HG02763 (cell line): ENCODE results near the gene SBF1.

Experiments
- ATAC-seq: cut with Tn5 transposase; IDR thresholded peaks from one replicate; pipeline ENCODE4 v1.9.1; 2021; ENCODE audit warnings: mild to moderate bottlenecking, moderate library complexity; ENCODE audit not compliant: unreplicated experiment

SBF1 gene

GRCh38 chr22:50467773-50468440, 6.9 kb downstream of the SBF1 start:
- no peak for ATAC-seq

DNA sequence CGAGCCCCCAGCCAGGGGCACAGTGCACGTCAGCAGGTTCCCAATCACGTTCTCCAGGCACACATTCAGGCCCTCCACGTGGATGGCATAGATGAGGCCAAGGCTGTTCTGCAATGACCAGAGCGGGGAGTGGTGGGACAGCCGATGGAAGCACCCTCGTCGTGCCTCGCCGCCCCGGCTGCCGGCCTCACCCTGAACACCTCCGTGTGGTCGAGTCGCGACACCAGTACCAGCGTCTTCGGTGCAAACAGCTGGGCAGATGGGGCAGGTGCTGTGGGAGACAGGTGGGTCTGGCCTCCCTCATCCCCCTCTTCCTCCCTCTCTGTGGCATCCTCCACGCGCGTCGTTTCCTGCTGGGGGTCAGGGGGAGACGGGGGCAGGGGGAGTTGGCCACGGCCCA, 7.5 kb downstream of the SBF1 start:
- ATAC-seq: no peak

DNA sequence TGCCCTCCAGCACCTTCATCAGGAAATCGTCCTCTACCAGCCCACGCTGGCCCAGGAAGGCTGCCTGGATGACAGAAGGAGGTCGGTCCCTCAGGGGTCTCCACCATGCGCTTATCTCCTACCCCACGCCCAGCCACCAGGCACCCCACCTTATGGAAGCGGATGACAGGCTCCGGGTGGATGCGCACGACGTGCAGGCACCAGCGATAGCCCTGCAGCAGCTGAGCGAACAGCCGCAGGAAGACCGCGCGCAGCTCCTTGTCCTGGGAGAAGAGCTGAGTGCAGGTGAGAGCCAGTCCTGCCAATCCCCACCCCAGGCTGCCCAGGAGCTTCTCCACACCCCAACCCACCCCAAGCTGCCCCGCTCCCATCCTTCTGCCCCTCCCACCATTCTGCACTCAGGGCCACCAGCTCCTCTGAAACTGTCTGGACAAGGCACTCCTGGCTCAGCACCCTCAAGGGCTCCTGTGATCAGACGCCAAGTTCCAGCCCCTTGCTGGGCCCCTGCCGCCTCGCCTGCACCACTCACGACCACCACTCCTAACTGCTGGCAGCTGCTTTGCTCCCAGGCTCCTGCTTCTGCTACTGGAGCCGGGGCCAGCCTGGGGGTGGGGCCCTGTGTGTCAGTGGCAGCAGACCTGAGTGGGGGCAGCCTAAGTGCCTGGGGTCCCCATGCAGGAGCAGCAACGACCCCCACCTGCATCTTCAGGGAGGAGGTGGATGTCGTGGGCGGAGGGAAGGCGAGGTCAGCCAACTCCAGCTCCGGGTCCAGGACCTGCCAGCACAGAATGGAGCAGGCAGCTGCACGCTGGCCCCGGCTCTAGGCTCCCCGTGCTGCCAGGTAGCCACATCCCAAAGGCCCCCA, 9.5 kb downstream of the SBF1 start:
- no peak for ATAC-seq

DNA sequence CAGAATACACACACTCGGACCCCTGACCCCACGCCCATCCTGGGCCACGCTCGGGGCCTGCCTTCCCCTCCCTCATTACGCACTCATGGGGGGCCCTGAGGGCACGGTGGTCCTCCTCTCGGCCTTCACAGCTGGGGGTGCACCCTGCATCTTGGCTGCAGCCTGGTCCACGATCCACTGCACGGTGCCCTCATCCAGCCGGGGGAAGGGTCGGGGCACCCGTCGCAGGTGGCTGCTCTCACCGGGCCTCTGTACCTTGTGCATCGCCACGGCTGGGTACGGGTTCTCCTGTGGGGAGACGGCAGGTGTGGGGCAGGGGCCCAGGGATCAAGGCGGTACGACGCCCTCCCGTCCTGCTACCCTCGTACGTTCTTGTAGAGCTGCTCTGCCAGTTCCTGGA, 10.4 kb downstream of the SBF1 start:
- no peak for ATAC-seq

DNA sequence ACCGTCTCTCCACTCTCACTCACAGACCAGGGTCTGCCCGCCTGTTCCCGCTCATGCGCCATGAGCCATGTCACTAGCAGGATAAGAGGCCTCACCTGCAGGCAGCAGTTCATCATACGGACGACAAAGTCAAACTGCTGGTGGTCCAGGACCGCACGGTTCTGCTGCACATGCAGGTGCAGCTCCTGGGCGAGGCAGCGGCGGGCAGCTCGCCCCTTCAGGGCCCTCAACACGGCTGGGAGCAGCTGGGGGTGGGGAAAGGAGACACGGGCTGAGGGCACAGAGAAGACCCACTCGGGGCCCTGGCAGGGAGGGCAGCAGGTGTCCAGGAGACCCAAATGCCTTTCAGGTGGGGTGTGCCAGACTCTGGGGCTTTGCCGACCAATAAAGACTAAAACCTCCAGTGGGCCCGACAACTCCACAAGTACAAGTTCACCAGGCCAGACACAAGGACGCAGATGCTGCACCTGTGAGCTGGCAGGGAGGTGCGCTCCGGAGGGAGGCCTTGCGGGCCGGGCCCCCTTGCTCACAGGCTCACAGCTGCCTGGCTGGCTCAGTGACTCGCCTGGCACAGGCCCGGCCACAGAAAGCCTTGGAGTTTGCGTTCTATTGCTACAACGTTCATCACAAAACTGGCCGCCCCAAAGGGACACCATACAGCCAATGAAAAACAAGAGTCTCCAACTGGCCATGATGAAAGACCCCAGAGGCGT, 11.5 kb downstream of the SBF1 start:
- ATAC-seq: no peak

DNA sequence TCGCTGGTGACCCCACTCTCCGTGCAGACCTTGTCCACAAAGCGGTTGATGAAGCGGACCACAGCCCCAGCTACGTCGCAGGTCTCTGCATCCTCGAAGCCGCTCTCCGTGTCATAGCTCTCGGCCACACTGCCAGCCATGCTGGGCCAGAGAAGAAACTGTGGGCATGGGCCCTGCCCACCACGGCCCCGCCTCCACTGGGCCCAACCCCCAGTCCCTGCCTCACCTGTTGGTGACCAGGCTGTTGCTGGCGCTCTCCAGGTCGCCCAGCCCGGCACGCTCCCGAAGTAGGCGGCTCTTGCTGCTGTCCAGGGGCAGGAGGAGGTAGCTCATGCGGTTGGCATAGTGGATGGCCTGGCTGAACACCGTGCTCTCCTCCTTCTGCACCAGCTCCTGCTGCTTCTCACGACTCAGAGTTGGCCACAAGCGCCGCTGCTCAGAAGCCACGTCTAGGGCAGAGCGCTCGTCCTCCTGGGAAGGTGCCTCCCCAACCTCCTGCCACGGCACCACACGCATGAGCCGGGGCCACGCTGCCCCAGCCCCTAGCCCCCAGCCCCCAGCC, 12.8 kb downstream of the SBF1 start:
- no peak for ATAC-seq

GRCh38 chr22:50461536-50461935, 13.3 kb downstream of the SBF1 start:
- ATAC-seq: no peak

DNA sequence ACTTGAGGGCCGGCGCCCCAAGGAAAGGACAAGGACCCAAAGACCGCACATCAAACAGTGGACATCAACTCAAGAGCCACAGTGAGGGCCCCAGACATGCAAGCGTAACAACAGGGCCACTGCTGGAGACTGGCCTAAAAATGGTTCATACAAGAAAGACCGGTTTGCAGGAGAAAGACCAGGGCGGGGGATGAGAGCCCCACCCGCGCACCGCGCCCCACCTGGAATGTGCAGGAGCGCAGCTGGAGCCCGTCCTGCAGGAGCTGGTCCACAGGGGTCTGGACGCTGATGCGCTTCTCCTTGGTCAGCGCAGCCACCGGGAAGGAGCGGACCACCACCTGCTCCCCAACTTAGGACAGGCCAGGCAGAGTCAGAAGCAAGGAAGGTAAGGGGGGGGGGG, 13.9 kb downstream of the SBF1 start:
- no peak for ATAC-seq

- ATAC-seq: no peak
Observed at GRCh38 chr22:50459496-50460140, 15.2 kb downstream of the SBF1 start.

DNA sequence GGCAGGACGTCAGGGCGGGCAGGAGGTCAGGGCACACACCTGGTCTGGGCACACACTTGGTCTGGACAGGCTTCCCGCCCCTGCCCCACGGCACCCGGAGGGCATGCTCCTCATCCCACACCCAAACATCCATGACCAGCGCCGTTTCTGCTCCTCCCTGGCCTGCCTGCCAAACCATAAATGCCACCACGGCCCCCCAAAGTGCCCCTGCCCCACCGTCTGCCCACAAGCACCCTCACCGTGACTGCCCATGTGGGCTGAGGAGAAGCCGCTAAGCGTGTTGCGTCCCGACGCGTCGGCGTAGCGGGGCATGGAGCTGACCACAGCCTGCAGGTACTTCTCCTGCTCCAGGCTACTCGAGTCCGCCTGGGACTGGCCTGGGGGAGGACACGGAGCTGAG, 15.8 kb downstream of the SBF1 start:
- ATAC-seq: no peak

- ATAC-seq: no peak
Observed at GRCh38 chr22:50456466-50457234, 18.2 kb downstream of the SBF1 start.

DNA sequence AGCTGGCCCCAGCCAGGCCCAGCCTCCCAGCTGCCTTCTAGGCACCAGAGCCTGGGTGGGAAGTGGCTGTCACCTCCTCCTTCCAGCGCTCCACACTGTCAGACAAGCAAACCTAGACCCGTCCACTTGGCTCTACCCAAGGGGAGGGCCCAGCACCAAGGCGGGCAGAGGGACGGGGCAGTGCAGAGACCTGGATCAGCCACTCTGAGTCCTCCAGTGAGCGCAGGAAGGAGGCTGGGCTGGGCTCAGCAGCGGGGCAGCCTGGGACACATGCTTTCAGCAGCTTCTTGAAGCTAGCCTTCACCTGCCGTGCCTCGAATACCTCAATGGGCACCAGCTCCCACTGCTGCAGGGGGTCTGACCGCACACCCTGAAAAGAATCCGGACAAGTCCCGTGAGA, 18.8 kb downstream of the SBF1 start:
- no peak for ATAC-seq

DNA sequence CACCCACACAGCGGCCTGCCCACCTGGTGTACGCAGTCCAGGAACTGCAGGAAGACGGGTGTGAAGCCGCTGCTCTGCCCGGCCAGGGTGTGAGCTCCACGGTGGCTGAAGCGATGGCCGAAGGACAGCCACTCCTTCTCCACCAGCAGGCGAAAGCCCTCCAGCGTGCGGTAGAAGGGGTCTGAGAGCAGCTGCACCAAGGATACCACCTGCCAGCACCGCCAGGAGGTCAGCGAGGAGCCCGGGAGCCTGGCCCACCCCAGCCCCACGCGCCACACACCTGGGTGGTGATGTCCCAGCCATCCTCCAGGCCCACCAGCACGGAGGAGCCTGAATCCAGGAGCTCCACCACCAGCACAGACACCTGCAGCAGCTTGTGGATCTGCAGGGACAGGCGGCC, 19.6 kb downstream of the SBF1 start:
- no peak for ATAC-seq

- no peak for ATAC-seq
Observed at GRCh38 chr22:50454556-50455075, 20.2 kb downstream of the SBF1 start.

DNA sequence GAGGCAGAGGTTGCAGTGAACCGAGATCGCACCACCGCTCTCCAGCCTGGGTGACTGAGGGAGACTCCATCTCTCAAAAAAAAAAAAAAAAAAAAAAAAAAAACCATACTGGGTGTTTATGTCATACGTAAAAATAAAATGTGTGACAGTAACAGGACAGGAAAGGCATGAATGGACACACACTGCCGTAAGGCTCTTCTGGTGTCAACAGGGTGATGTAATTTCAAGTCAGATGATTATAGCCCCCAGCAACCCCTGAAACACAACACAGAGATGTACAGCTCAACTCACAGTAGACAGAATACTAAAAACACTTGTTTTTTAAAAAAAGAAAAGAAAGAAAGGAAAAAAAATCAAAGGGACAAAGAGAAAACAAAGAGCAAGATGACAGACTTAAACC, 22.2 kb downstream of the SBF1 start:
- no peak for ATAC-seq

DNA sequence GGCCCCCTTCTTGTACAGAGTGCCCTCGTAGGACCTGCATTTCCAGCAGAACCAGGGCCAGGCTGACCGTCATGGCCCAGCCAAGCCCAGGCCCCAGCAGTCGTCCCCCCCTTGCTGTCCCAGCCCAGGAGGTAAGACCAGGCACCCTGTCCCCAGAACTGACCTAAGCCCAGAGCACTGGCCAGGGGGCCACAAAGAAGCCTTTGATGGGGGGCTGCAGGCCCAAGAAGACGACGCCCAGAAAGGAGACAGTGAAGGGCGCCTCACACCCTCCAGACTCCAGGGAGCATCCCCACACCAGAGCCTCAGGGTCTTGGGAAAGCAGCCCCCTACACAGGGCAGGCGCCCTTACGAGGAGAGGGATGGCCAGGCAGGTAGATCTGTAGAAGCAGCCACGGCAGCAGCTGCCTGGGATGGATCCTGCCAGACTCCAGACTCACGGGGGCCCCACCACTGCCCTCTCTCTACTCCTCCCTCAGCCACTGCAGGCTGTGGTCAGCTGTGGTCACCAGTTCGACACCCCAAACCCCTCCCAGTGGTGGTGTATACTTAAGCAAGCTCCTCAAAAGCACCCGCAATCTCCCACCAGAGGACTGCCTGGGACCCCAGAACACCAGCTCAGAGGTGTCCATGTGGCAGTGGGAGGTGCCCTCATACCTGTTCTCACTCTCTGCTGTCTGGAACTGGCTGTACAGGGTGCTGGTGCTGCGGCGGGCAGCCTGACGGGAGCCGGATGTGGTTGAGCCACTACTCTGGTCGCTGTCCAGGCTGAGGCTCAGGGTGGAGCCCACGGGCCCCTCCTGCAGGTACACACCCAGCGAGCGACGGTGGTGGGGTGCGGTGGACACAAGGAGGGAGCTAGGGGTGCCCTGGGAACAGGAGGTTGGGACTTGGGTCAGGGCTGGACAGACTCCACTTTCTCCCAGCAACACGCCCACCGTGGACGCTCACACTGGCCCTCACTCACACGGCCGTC, 27.0 kb downstream of the SBF1 start:
- ATAC-seq: no peak

GRCh38 chr22:50446708-50447575, 27.9 kb downstream of the SBF1 start:
- no peak for ATAC-seq
